Activated T-cell treated with anti-CD3 and anti-CD28 coated beads for 48 hours (primary cell): ENCODE data around the gene TMEM259.
A peak's percentile ranks its signal among the peaks of the same experiment; 100 is the strongest.
"Not testable (repeated sequence)": the region's sequence is repeated elsewhere in the genome, so short reads cannot be mapped to it uniquely, and the experiment has no call there.

Experiments
- DNase-seq: peaks from one replicate; pipeline ENCODE4 v3.0.0-alpha.2; 2020; ENCODE audit warnings: low read depth

TMEM259 gene

DNA sequence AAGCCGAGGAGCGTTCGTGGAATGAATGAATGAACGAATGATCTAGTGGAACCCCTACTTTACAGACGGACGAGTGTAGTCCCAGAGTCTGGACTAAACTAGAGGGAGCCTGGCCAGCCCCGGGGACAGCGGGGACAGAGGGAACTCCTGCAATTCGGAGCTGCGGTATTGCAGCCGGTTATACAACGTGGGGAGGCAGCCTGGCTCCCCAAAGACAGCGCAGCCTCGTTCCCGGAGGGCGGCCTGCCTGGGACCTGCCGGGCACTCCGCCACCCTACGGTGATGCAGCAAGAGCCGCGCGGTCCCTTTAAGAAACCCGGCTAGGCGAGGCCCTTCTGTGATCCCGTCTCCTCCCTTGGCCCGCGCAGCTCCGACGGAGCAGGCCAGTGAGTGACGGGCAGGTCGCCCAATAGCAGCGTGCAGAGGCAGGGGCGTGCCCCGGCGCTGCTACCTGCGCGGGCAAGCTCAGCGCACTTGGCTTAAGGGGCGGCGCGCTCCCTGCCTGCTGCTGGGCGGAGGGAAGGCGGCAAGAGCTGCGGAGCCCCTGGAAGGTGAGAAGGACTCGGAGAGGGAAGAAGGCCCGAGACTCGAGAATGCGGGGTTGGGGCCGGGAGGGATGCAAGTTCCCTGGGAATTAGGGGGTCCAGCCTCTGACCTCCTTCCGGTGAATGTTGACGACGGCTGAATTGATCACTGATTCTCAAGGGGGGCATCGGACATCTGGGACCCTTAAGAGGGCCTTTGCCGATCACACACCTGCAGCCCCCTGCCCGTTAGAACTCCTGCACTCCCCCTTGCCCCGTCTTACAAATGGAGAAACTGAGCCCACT, 18.9 kb upstream of the TMEM259 start, which contains the start of gene ABCA7:
ABCA7 (plus strand) TSS at position 462 of the 830 bp plus-strand sequence. CDS start 1,255 bp downstream, outside the sequence.
- peak; percentile 100 for DNase-seq

DNA sequence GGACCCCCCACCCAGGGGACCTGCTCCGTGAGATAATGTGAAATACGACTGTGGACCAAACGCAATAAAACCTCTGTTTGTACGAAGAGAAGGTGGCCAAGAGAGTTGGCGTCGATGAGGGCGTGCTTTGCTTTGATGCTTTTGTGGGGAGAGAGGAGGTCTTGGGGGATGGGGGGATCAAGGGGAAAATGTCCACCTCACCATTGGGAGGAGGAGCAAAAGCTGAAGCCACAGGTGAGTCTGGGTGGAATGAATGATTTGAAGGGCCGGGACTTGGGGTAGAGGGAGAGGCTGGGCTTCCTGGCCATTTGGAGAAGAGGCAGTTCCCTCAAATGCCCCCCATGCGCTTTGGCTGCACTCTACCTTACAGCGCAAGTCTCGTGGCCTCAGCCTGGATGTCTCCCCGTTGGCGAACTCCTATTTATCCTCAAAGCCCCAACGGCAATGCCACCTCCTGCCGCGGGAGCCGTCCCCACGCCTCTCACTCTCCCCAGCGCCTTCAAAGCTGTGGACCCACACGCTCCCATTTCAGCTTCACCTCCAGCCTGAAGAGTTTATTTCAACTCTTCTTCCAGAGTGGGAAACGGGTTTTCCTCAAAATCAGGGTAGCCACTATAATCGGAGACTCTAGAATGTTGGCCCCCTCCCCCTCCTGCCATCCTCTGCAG, 18.2 kb upstream of the TMEM259 start:
- no peak for DNase-seq

DNA sequence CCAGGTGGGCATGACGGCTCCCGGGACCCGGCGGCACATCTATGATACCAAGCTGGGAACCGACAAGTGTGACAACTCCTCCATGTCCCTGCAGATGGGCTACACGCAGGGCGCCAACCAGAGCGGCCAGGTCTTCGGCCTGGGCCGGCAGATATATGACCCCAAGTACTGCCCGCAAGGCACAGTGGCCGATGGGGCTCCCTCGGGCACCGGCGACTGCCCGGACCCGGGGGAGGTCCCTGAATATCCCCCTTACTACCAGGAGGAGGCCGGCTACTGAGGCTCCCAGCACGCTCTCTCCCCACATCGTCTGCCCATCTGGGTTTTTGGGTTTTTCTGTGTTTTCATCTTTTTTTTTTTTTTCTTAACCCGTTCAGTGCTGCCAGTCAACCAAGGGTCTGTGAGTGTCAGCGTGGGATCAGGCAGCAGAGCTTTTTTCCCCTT, 16.7 kb upstream of the TMEM259 start:
- no peak for DNase-seq

DNA sequence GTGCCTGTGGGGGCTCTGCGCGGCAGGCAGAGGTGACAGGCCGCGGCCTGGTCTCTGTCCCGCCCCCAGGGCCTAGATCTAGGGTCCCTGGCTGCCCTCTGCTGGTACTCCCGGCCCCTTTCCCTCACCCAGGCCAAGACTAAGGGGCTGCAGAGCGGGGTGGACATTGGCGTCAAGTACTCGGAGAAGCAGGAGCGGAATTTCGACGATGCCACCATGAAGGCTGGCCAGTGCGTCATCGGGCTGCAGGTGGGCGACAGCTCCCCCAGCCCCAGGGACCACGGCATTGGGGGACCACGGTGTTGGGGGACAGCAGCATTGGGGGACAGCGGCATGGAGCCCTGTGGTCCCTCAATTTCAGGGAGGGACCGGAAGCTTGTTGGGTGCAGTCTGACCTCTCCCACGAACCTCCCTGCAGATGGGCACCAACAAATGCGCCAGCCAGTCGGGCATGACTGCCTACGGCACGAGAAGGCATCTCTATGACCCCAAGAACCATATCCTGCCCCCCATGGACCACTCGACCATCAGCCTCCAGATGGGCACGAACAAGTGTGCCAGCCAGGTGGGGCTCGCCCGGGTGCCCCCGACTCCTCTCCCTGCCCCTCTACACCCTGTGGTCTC, 15.2 kb upstream of the TMEM259 start:
- DNase-seq = no peak

DNA sequence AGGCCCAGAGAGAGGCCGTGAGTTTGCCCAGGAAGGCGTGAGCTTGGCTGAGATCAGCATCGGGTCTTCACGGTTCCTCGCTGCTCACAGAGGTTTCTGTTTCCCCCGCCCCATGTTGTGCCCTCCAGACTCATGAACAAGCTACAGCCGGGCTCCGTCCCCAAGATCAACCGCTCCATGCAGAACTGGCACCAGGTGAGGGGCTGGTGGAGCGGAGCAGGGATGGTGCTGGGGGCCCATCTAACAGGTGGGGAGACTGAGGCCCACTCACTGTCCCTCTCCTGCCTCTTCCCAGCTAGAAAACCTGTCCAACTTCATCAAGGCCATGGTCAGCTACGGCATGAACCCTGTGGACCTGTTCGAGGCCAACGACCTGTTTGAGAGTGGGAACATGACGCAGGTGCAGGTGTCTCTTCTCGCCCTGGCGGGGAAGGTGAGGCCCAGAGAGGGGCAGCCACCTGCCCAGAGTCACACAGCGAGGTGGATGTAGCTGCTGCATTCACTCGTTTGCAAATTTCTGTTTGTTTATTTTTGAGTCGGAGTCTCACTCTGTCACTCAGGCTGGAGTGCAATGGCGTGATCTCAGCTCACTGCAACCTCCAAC, 11.4 kb upstream of the TMEM259 start:
- no peak for DNase-seq

DNA sequence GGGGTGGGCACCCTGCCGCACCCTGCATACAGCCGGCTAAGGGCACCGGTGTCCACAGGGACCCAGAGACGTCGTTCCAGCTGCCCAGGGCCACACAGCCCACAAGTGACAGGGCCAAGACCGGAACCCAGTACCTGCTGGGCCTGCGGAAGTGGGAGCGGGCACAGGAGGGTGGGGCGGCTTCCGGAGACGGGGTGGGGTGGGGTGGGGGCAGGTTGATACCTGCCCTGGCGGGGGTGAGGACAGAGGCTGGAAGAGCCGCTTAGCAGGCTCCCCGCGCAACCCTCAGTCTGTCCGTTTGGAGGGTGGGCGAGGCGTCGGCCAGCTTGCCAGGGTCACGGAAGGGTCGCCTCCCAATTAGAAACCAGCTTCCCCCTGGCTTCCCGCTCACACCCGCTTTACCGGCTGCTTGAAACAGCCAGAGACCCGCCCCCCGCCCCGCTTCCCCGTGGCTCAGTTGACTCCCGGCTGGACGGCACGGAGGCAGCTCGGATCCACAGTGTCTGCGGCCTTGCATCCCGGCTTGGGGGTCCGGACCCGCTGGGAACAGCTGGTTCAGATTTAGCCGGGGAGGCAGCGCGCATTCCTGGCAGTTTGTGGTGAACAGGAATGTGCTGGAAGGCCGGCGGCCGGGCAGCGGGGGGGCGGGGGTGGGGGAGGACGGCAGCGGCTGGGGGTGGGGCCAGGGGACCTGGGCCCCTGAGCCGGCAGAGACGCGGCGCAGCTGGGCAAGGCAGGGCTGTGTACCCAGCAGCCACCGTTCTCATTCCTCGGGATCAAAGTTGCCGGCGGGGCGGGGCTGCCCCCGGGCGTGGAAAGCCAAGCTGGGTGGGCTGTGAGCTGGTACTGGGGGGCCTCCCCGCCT, 7.4 kb upstream of the TMEM259 start:
- DNase-seq = no peak

DNA sequence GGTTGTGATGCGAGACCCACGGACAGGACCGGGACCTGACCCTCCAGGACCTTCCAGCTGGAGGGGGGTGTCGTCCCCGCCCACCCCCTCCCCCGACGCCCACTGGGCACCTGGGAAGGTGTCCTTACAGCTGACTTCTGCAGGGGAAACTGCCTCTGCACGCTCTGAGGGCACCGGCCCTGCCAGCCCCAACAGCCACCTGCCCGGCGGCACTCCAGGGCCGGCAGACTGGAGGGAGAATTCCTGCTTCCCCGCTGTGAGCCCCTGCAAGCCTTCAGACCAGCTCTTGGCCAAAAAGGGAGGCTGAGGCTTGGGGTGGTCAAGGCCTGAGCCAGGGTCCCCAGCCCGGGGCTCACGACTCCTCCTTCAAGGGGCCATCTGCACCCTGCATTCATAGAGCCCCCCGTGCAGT, 6.7 kb upstream of the TMEM259 start:
- no peak for DNase-seq

DNA sequence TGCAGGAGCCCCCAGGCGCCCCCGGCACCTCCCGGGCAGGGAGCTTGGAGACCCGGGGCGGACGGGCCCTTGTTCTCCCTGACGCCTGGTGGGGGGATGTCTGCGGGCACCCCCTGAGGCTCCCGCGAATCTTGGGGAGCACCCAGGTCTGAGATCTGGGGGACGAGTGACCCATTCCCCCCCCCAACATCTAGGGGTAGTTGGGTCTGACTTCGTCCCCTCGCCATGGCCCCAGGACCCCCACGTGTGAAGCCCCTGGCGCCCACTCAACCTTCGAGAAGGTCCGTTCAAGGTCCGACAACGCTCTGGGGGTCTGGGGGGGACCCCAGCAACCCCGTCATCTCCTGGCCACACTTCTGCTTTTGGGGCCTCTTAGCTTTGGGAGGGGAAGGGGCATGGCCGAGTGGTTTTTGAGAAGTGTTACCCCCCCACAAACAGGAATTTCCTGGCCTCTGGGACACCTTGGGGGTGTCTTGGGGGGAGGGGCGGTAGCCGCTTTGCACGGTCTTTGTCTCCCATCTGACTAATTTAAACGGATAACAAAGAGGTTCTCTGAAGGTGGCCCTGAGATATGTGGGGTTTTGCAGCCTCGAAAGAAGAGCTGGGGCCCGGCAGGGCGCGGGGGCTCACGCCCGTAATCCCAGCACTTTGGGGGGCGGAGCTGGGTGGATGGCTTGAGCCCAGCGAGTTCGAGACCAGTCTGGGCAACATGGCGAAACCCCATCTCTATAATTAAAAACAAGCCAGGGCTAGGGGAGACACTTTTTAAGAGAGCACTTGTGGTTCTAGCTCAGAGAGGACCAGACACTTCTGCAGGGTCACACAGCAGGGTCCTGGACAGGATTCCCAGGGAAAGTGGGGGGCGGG, 6.1 kb upstream of the TMEM259 start:
- DNase-seq = no peak

DNA sequence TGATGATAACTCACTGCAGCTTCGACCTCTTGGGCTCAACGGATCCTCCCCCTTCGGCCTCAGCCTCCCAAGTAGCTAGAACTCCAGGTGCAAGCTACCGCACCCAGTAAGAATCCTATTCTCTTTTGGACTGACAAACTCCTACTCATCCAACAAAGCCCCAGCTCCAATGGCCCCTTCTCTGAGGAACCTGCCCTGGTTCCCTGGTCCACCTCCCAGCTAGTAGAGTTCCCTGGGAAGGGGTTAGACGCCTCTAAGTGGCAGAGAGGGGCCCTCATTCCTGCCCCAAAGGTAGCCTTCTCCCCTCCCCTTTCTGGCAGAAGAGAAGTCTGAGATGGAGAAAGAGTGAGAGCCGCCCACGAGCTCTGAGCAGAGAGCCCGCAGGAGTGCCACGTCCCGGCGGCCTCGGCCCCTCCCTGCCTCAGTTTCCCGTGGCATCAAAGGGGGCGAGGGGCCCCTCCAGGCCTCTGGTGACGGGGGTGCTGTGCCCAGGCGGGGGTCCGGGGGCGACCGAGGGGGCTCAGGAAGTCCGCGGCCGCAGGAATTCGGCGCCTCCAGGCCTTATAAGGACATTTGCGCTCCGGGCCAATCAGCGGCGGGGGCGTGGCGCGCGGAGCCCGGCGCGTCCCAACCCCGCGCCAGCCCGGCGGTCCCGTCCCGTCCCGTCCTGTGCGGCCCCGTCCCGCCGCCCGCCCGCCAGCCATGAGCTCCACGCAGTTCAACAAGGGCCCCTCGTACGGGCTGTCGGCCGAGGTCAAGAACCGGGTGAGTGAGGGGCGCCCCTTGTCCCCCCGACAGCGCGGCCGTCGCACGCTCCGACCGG, 5.2 kb upstream of the TMEM259 start, which contains the start of gene CNN2:
CNN2 (plus strand) TSS at position 649 of the 823 bp plus-strand sequence; CDS start at position 703, 54 bp downstream.
- peak; percentile 70 for DNase-seq

DNA sequence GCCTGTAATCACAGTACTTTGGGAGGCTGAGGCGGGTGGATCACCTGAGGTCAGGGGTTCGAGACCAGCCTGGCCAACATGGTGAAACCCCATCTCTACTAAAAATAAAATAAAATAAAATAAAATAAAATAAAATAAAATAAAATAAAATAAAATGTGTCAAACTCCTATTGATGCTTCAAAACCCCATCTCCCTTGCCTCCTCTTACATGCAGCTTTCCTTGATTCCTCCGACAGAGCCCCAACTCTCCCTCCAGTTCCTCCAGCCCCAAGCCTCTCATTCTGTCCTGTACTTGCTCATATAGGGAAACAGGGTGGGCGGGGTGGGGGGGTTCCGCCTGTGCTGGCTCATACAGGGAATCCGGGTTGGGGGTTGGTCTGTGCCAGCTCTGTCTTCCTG, 4.2 kb upstream of the TMEM259 start:
- DNase-seq = not testable (repeated sequence)

DNA sequence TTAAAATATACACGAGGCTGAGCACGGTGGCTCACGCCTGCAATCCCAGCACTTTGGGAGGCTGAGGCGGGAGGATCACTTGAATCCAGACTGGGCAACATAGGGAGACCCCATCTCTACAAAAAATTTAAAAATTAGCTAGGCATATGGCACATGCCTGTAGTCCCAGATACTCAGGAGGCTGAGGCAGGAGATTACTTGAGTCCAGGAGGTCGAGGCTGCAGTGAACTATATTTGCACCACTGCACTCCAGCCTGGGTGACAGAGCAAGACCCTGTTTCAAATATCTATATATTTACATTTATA, 2.9 kb upstream of the TMEM259 start:
- not testable (repeated sequence) for DNase-seq

DNA sequence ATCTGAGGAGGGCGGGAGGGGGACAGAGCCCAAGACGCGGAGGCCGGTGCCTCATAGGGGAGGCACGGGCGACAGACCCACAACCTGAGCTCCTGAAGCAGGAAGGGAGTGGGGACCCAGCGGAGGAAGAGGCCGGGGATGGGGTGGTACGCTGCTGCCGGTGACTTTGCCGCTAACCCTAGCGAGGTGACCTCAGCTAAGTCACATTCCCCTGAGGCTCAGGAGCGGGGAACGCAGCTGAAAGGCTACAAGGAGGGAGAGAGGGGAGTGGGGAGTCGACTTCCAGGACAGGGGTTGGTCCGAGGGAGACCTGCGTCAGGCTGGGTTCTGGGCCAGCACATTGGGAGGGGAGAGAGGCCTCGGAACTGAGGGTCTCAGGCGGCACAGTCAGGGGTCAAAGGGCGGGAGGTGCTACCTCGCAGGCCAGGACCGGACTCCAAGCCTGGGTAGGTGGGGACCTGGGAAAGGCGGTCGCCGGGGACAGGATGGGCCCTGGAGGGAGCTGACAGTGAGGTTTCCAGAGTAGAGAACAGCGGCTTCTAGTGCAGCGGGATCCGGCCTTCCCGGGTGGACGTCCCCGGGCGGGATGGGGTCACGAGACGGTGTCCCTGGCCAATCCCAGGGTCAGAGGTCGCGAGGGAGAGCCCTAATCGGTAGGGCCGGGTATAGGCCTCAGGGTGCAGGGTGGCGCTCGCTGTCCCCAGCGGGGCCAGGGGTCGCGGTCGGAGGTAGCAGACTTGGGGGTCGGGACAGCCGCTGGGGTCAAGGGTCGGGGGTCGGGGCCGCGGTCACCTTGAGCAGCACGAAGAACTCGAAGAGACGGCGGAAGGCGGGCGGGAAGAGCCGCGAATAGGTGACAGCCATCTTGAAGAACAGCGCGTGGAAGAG, 699 bp downstream of the TMEM259 start:
- DNase-seq = no peak

DNA sequence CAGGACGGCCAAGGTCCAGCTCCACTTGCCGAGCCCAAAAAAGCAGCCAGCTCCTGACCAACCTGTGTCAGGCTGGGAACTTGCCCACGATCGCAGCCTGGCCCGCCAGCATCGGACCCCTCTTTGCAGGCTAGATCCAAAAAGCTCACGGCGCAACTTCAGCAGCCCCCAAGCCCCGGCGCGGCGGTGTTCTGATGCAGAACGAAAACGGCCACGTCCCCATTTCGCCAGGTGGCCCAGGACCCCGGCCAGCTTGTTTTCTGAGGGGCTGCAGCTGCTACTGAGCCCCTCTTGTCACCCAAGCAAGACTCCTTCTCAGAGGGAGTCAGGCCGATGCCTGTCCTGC, 1.3 kb downstream of the TMEM259 start:
- no peak for DNase-seq

DNA sequence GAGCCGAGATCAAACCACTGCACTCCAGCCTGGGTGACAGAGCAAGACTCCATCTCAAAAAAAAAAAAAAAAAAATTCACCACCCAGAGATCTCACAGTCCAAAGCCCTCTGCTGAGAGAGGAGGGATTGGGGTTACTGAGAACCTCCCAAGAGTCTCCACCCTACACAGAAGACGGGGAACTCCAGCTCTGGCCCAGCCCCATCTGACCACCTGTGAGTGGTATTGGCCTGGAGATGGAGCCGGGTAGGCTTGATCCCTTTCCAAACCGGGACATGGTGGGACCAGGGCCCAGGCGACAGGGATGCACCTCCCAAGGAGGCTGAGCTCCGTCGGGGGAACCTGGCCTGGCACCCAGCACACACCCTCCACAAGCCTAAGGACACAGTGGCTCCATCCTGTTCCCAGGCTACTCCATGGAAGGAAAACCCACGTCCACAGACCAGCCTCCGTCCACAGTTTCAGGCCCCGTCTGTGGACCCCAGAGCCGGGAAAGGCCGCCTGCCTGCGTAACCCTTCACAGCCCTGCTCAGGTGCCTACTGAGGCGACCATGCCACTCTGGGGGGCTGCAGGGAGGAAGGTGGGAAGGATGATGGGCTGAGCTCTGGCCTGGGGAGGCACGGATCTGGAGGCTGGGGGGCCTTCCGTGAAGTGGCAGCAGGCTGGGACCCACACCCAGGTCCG, 1.8 kb downstream of the TMEM259 start:
- no peak for DNase-seq

DNA sequence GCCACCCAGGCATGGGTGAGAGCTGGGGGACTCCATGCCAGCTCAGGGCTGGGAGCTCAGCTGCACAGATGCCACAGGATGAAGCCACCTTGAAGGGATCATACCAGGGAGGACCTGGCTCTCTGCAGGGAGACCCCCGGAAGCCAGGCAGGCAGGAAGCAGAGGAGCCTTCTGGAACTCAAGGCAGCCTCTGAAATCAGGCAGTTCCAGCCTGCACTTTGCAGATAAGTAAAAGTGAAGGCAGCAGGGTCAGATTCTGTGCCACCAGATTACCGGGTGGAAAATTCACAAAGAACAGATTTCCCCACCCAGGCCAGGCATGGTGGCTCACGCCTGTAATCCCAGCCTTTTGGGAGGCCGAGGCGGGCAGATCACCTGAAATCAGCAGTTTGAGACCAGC, 2.5 kb downstream of the TMEM259 start:
- DNase-seq = no peak

DNA sequence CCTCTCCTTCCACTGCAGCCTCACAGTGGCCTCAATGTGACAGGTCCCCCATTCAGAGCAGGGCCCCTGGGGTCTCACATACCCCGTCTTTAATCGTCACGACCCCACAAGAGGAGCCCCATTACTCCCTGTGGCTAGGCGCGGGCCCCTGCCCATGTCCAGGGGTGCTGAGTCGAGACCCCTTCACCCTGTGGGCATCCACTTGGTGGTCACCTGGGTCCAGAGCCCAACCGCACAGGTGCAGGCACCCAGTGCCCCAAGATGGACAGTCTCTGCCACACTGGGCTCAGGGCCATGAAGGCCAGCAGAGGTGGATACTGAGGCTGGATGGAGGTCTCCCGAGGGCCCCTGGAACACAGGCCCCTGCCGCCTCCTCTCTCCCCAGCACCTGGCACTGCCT, 3.0 kb downstream of the TMEM259 start:
- no peak for DNase-seq

DNA sequence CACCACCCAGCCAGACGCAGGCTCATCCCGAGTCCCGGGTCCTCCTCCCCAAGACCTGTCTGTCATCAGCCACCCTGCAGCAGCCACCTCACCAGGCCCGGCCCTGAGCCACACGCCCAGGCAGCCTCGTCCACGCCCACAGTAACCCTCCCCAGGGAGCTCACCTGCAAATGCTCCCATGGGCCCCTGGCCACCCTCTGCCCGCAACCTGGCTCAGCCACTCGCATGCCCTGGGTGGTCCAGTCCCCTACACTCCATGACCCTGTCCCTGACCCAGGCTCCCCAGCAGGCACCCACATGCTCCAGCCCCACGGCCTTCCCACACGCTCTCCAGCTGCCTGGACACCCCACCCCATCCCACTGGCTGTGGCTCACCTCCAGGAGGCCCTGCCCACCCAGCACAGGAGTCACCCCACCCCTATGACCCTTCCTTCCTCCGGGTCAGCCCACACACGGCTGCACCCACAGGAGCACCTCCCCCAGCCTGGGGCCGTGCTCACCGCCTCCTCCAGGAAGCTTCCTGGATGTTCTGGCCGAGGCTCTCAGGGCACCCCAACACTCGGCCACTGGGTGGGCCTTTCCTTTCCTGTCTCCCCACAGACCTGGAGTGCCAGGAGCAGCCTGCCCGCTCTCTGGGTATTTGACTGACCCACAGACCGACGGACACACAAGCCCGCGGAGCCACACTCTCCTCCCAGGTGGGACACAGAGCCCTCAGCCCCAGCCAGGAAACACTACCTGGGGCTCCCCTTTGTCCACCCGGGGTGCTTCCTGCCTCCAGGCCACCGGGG, 3.6 kb downstream of the TMEM259 start:
- no peak for DNase-seq
